ENCODE results near the gene TBC1D9. TPM values are rescaled to one million over a fixed set of nuclear protein-coding genes. Genes with fewer than 3 reads are reported as not detected.
A peak's percentile ranks its signal among the peaks of the same experiment; 100 is the strongest.

Gene TBC1D9
- total RNA-seq, 1 experiment from 2014 or later: 0.70 TPM

DNA sequence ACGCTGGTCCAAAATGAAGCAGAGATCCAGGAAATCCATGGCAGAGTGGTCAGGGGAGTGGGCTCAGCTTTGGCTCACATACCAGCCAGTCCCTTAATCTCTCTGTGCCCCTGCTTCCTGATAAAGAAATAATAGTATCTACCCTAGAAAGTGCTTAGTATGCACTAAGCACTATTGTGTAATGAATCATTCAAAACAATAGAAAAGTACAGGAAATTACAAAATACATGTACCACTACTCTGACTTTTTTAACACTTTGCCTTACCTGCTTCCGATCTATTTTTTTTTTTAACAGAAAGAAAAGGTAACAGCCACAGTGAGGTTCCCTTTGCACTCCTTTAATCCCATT, 49.9 kb downstream of the TBC1D9 start:
- Mint-ChIP-seq H3K4me3 (no peak overlapping the region), H3K9me3 (peaks cover 21% of the 10 kb centered on the region), H3K27me3 (ENCODE audit: low read depth) (no peaks in the 10 kb centered on the region), H3K27ac (no peak overlapping the region), H3K36me3 (0 out of 2 replicates have a peak, but pooled peaks cover 4% of the 10 kb centered on the region), H3K4me1 (peaks cover 8% of the 10 kb centered on the region)
- no peak for TF ChIP-seq SOX15 (CRISPR knock-in tag; IDR thresholded peaks at IDR 0.05)
- no peak for TF ChIP-seq ZNF317 (CRISPR knock-in tag; IDR thresholded peaks at IDR 0.05; ENCODE audit: borderline replicate concordance, low read depth)
- no peak for TF ChIP-seq SP1 (CRISPR knock-in tag; conservative IDR thresholded peaks at IDR 0.05)
- no peak for TF ChIP-seq TCF7 (CRISPR knock-in tag; IDR thresholded peaks at IDR 0.05; ENCODE audit: low read depth)
- TF ChIP-seq, protein P1, sequence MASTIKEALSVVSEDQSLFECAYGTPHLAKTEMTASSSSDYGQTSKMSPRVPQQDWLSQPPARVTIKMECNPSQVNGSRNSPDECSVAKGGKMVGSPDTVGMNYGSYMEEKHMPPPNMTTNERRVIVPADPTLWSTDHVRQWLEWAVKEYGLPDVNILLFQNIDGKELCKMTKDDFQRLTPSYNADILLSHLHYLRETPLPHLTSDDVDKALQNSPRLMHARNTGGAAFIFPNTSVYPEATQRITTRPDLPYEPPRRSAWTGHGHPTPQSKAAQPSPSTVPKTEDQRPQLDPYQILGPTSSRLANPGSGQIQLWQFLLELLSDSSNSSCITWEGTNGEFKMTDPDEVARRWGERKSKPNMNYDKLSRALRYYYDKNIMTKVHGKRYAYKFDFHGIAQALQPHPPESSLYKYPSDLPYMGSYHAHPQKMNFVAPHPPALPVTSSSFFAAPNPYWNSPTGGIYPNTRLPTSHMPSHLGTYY (CRISPR knock-in tag; IDR thresholded peaks at IDR 0.05): no peak
- ChIA-PET CTCF (no interaction called here), POLR2A (no interaction called here)
- DNase-seq (ENCODE audit: low spot score): no peak
- ATAC-seq: no peak

DNA sequence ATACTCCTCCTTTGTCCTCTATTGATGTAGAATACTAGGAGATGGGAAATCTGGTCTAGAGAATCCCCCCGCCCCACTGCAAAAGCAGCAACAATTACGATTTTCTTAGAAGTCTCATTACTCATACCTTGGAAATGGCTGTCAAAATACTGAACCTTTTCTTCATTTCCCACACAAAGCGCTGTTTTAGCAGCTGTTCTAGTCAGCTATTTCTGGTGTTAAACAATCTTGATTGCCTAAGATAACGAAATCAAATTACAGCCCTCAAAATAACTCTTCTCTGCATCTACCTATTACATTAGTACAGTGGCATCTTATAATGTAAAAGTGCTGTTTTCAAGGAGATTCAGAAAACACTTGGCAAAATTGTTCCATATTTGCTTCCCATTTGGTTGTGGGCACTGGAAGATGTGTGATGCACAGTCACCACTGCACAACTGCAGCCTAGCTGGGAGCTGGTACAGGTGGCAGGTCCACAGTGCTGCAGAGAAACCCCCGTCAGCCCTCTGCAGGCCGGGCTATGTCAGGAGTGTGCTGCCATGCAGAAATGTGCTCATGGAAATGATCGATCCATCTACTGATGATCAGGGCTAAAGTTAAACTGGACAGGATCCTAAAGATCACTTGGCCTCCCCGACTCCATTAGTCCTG, 50.4 kb downstream of the TBC1D9 start:
- Mint-ChIP-seq H3K27me3 (ENCODE audit: low read depth) (no peaks in the 10 kb centered on the region), H3K36me3 (0 out of 2 replicates have a peak, but pooled peaks cover 4% of the 10 kb centered on the region), H3K4me1 (peaks cover 6% of the 10 kb centered on the region), H3K27ac (no peak overlapping the region), H3K4me3 (no peak overlapping the region), H3K9me3 (peaks cover 21% of the 10 kb centered on the region)
- CTCF ChIA-PET: no interaction called here
- DNase-seq (ENCODE audit: low spot score): no peak
- no peak for TF ChIP-seq ZNF219 (CRISPR knock-in tag; IDR thresholded peaks at IDR 0.05; ENCODE audit: borderline replicate concordance)
- TF ChIP-seq, protein P2, sequence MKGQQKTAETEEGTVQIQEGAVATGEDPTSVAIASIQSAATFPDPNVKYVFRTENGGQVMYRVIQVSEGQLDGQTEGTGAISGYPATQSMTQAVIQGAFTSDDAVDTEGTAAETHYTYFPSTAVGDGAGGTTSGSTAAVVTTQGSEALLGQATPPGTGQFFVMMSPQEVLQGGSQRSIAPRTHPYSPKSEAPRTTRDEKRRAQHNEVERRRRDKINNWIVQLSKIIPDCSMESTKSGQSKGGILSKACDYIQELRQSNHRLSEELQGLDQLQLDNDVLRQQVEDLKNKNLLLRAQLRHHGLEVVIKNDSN (CRISPR knock-in tag; IDR thresholded peaks at IDR 0.05): no peak
- POLR2A ChIA-PET: no interaction called here
- ATAC-seq: peak; percentile 60; the same call in 1 of the 2 replicates

DNA sequence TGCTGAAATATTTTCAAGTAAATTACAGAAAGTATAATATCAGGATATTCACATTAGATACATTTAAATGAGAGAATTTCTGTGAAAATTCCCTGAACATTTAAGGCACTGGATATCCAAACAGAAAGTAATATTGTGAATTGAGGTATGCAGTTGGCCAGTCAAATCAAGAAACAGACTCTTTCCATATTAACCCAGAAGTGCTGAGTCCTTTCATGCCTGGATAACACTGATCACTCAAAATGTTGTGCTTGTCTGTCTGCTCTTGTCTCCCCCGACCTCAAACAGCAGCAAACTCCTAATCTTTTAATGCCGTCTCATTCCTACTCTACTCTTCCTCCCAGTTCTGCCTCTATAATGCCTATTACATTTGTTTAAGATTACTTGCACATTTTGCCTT, 51.2 kb downstream of the TBC1D9 start:
- no peak overlapping the region for H3K27ac Mint-ChIP-seq

More for the DNA sequence above, 51.2 kb downstream of the TBC1D9 start:
- Mint-ChIP-seq H3K27me3 (ENCODE audit: low read depth) (no peaks in the 10 kb centered on the region), H3K36me3 (0 out of 2 replicates have a peak, but pooled peaks cover 4% of the 10 kb centered on the region), H3K4me1 (peaks cover 6% of the 10 kb centered on the region), H3K9me3 (peaks cover 17% of the 10 kb centered on the region), H3K4me3 (no peak overlapping the region)
- CTCF ChIA-PET: no interaction called here
- ATAC-seq (no peak), DNase-seq (ENCODE audit: low spot score) (no peak)
- POLR2A ChIA-PET: no interaction called here
- TF ChIP-seq, protein P3, sequence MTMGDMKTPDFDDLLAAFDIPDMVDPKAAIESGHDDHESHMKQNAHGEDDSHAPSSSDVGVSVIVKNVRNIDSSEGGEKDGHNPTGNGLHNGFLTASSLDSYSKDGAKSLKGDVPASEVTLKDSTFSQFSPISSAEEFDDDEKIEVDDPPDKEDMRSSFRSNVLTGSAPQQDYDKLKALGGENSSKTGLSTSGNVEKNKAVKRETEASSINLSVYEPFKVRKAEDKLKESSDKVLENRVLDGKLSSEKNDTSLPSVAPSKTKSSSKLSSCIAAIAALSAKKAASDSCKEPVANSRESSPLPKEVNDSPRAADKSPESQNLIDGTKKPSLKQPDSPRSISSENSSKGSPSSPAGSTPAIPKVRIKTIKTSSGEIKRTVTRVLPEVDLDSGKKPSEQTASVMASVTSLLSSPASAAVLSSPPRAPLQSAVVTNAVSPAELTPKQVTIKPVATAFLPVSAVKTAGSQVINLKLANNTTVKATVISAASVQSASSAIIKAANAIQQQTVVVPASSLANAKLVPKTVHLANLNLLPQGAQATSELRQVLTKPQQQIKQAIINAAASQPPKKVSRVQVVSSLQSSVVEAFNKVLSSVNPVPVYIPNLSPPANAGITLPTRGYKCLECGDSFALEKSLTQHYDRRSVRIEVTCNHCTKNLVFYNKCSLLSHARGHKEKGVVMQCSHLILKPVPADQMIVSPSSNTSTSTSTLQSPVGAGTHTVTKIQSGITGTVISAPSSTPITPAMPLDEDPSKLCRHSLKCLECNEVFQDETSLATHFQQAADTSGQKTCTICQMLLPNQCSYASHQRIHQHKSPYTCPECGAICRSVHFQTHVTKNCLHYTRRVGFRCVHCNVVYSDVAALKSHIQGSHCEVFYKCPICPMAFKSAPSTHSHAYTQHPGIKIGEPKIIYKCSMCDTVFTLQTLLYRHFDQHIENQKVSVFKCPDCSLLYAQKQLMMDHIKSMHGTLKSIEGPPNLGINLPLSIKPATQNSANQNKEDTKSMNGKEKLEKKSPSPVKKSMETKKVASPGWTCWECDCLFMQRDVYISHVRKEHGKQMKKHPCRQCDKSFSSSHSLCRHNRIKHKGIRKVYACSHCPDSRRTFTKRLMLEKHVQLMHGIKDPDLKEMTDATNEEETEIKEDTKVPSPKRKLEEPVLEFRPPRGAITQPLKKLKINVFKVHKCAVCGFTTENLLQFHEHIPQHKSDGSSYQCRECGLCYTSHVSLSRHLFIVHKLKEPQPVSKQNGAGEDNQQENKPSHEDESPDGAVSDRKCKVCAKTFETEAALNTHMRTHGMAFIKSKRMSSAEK (CRISPR knock-in tag; IDR thresholded peaks at IDR 0.05; ENCODE audit: borderline replicate concordance): no peak
- TF ChIP-seq, protein P4, sequence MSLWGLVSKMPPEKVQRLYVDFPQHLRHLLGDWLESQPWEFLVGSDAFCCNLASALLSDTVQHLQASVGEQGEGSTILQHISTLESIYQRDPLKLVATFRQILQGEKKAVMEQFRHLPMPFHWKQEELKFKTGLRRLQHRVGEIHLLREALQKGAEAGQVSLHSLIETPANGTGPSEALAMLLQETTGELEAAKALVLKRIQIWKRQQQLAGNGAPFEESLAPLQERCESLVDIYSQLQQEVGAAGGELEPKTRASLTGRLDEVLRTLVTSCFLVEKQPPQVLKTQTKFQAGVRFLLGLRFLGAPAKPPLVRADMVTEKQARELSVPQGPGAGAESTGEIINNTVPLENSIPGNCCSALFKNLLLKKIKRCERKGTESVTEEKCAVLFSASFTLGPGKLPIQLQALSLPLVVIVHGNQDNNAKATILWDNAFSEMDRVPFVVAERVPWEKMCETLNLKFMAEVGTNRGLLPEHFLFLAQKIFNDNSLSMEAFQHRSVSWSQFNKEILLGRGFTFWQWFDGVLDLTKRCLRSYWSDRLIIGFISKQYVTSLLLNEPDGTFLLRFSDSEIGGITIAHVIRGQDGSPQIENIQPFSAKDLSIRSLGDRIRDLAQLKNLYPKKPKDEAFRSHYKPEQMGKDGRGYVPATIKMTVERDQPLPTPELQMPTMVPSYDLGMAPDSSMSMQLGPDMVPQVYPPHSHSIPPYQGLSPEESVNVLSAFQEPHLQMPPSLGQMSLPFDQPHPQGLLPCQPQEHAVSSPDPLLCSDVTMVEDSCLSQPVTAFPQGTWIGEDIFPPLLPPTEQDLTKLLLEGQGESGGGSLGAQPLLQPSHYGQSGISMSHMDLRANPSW (CRISPR knock-in tag; conservative IDR thresholded peaks at IDR 0.05; ENCODE audit: low read depth): no peak
- TF ChIP-seq, protein P5, sequence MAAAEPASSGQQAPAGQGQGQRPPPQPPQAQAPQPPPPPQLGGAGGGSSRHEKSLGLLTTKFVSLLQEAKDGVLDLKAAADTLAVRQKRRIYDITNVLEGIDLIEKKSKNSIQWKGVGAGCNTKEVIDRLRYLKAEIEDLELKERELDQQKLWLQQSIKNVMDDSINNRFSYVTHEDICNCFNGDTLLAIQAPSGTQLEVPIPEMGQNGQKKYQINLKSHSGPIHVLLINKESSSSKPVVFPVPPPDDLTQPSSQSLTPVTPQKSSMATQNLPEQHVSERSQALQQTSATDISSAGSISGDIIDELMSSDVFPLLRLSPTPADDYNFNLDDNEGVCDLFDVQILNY (CRISPR knock-in tag; IDR thresholded peaks at IDR 0.05): no peak
- TF ChIP-seq FOXP1 (CRISPR knock-in tag; IDR thresholded peaks at IDR 0.05; ENCODE audit: borderline replicate concordance) (no peak), NR3C1 (CRISPR knock-in tag; conservative IDR thresholded peaks at IDR 0.05; ENCODE audit: low read depth) (no peak)
- TF ChIP-seq, protein P6, sequence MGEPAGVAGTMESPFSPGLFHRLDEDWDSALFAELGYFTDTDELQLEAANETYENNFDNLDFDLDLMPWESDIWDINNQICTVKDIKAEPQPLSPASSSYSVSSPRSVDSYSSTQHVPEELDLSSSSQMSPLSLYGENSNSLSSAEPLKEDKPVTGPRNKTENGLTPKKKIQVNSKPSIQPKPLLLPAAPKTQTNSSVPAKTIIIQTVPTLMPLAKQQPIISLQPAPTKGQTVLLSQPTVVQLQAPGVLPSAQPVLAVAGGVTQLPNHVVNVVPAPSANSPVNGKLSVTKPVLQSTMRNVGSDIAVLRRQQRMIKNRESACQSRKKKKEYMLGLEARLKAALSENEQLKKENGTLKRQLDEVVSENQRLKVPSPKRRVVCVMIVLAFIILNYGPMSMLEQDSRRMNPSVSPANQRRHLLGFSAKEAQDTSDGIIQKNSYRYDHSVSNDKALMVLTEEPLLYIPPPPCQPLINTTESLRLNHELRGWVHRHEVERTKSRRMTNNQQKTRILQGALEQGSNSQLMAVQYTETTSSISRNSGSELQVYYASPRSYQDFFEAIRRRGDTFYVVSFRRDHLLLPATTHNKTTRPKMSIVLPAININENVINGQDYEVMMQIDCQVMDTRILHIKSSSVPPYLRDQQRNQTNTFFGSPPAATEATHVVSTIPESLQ (CRISPR knock-in tag; IDR thresholded peaks at IDR 0.05): no peak
- TF ChIP-seq, protein P7, sequence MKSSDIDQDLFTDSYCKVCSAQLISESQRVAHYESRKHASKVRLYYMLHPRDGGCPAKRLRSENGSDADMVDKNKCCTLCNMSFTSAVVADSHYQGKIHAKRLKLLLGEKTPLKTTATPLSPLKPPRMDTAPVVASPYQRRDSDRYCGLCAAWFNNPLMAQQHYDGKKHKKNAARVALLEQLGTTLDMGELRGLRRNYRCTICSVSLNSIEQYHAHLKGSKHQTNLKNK (CRISPR knock-in tag; IDR thresholded peaks at IDR 0.05): no peak
- TF ChIP-seq, protein P8, sequence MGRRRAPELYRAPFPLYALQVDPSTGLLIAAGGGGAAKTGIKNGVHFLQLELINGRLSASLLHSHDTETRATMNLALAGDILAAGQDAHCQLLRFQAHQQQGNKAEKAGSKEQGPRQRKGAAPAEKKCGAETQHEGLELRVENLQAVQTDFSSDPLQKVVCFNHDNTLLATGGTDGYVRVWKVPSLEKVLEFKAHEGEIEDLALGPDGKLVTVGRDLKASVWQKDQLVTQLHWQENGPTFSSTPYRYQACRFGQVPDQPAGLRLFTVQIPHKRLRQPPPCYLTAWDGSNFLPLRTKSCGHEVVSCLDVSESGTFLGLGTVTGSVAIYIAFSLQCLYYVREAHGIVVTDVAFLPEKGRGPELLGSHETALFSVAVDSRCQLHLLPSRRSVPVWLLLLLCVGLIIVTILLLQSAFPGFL (CRISPR knock-in tag; IDR thresholded peaks at IDR 0.05; ENCODE audit: borderline replicate concordance): no peak

All from WTC11 (cell line).